GM19455 (cell line): ENCODE measurements around the gene ABCB6.

Experiments
- ATAC-seq: cut with Tn5 transposase; IDR thresholded peaks from one replicate; pipeline ENCODE4 v1.9.1; 2021; ENCODE audit not compliant: unreplicated experiment

ABCB6 gene

GRCh38 chr2:219245899-219246230 lies 27.1 kb upstream of the ABCB6 start:
- no peak for ATAC-seq

DNA sequence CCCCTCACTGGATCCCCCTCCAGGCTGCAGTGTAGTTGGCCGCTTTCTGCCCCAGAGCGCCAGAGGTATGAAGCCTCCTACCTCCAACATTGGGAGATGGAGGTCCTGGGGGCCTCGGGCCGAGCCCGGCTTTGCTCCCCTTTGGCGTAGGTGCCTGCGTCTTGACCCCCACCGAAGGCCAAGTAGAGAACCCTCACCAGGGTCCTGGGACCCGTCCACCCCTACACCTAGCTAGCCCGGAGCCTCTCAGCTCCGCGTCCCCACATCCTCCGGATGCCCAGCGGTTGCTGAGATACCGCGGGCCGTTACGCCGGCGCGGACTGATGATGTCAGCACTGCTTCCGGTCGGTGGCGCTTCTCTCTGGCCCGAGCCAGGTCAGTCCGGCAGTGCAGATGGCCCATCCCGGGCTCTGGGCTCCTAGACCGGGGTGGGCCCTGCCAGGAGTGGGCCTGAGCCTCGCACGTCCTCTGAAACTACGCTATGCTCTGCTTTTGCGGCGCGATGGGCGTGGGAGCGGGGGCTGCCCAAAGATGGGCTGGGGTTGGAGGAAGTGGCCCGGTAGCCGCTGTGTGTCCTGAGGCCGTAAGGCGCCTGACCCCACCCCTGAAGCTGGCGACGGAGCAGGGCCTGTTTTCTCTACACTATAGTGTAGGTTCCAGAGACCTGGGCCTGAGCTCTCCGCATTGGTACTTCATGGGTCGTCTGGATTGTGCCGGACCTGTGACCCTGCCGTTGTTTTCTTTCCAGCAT lies 26.6 kb upstream of the ABCB6 start, which contains the start of the genes GLB1L and STK16:
Gene GLB1L, minus strand, starts transcription at position 297 of the 751 bp plus-strand sequence. CDS start 1,871 bp downstream, outside the sequence.
Gene STK16, plus strand, starts transcription at position 332 of the 751 bp plus-strand sequence. CDS start 521 bp downstream, outside the sequence.
- peak; percentile 87 for ATAC-seq

GRCh38 chr2:219244789-219245147 lies 26.0 kb upstream of the ABCB6 start:
- no peak for ATAC-seq

DNA sequence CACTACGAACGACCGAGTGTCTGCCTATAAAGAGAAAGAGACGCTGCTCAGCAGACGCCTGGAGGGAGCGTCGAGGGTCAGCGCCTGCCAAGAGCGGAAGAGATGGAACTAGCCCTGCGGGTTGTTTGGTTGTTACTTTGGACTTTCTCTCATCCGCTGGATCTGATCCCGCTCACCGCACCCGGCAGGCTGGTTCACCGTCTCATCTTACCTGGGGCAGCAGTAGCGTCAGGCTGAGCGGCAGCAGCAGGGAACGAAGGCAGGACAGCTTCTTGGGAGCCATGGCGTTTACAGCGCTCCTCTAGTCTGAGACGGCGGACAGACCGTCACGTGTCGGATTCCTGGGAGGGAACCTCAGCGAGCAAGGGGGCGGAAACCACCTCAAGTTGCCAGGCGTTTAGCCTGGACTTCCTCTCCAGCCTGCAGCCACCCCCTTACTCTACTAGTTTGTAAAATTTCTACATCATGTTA lies 24.6 kb upstream of the ABCB6 start:
- ATAC-seq = no peak

GRCh38 chr2:219234331-219234730 lies 15.6 kb upstream of the ABCB6 start:
- ATAC-seq = no peak

- no peak for ATAC-seq
Measured at GRCh38 chr2:219230059-219230540, 11.3 kb upstream of the ABCB6 start.

- peak; percentile 98 for ATAC-seq
Measured at GRCh38 chr2:219229305-219230058, 10.7 kb upstream of the ABCB6 start, which contains the start of the genes ANKZF1 and ATG9A. Gene ANKZF1 (plus strand): TSS chr2:219229806. CDS start chr2:219230258, 452 bp downstream. Gene ATG9A (minus strand): TSS chr2:219229636. CDS start chr2:219228024, 1,612 bp downstream.

DNA sequence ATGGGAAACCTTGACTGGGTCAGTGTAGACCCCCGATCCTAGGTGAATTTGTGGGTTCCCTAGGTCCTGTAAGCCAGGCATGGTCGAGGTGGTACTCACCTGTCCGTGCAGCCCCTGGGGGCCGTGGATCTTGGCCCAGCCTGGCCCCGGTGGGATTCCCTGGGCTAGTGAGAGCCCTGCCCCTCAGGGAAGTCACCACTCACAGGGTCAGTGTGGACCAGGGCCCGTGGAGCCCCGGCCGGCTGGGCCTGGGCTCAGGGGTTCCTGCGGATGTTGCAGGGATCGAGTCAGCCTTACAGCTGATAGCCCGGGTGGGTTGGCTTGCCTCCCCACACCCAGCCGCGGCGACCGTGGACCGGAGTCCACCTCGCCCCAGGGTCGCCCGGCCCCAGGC lies 10.2 kb upstream of the ABCB6 start:
- no peak for ATAC-seq

DNA sequence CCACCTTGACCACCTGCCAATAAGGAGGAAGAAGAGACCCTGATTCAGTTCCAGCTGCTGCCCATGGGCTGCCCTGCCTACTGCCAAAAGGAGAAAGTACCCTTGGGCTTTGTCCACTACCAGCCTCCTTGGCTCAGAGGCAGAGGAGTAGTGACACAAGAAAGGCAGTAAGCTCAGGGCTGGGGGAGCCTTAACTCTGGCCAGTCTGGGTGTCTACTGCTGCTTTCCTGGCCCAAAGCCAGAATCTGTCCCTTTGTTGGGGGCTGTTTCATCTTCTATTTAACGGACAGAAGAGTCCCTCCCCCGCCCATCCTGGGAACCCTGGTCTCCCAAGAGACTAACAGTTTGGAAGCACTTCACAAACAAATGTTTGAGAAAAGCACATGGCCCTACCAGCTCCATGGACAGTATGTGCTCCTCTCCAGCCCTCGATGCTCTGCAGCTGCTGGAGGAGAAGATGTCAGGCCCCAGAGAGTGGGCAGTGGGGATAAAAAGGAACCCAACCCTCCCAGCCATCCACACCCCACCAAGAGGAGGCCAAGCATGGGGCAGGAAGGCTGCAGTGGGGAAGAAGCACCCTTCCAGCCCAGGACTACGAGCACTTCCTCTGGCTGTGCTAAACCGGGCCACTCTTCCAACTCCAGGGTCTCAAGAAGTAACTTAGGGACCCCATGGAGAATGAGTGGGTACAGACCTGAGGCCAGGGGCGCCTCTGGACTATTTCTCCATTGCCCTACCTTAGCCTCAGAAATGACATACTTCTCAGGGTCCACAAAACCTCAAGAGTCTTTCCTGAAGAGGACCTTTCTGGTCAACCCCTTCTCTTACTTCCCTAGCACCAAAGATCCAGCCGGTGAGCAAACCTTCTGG lies 9.5 kb upstream of the ABCB6 start:
- no peak for ATAC-seq

DNA sequence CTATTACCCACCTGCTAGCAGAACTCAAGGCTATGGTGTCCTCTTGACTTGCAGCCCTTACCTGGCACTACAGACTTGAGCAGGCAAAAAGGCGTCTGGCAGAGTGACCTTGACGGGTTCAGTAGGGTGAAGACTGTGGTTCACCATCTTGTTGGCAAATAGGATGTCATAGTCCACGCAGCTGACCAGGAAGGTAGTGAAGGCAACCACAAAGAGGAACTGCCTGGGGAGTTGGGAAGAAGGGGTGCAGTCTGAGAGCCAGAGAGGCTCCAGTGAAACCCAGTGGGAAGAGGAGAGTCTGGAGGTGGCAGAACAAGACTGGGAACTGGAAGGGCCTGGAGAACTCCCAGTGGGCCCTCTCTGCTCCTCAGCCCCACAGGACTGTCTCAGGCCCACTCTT lies 6.6 kb upstream of the ABCB6 start:
- no peak for ATAC-seq

- ATAC-seq = no peak
Measured at GRCh38 chr2:219223831-219224610, 5.3 kb upstream of the ABCB6 start.

GRCh38 chr2:219221957-219222518 lies 3.3 kb upstream of the ABCB6 start:
- ATAC-seq = no peak

- no peak for ATAC-seq
Measured at GRCh38 chr2:219220652-219221402, 2.1 kb upstream of the ABCB6 start.

DNA sequence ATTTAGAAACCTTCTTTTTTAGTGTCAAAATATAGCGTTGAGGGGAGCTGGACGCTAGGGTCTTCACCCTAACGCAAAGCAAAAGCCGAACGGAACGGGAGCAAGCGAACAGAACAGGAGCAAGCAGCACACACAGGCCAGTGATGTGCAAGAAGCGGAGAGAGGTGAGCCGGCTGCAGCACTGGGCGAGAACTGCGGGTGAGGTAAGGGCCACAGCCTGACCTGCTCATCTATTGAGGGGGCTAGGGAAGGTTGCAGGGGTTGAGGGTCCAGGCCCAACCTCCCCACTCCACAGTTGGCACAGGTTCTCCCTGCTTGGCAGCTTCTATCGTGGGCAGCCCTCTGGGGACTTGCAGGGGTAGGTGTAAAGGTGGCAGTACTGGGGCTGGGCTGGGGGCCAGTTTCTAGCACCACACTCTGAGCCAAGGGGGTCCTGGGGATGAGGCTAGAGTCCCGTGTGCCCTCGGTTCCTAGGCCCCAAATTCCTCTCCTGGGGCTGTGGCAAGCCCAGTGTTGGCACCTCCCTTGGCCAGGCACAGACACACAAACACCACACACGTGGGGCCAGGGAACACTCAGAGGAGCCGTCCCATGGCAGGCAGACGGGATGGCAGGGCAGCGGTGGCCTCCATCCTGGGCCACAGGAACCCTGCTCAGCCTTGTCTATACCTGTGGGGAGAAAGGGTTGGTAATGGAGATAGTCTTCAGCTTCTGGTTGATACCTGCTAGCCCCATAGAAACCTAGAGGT lies 1.2 kb upstream of the ABCB6 start:
- ATAC-seq = no peak

GRCh38 chr2:219218217-219218731 lies 484 bp downstream of the ABCB6 start:
- peak; percentile 39 for ATAC-seq

- ATAC-seq = no peak
Measured at GRCh38 chr2:219216535-219216915, 2.2 kb downstream of the ABCB6 start.

GRCh38 chr2:219215871-219216534 lies 2.8 kb downstream of the ABCB6 start:
- ATAC-seq = no peak

- no peak for ATAC-seq
Measured at GRCh38 chr2:219214786-219215185, 4.0 kb downstream of the ABCB6 start.
